HL-60 (cell line): ENCODE measurements around the gene LAMA5.

Experiments used
- POLR2AphosphoS5 ChIP-seq: IDR thresholded peaks from 2 replicates; pipeline ENCODE4 v1.6.1; 2012; ENCODE audit warnings: low read depth
- TF ChIP-seq, protein P1 (sequence below): IDR thresholded peaks from one replicate; pipeline ENCODE4 v1.5.1; 2011; ENCODE audit warnings: low read length, control low read depth, inconsistent platforms; ENCODE audit not compliant: insufficient read depth

DNA sequence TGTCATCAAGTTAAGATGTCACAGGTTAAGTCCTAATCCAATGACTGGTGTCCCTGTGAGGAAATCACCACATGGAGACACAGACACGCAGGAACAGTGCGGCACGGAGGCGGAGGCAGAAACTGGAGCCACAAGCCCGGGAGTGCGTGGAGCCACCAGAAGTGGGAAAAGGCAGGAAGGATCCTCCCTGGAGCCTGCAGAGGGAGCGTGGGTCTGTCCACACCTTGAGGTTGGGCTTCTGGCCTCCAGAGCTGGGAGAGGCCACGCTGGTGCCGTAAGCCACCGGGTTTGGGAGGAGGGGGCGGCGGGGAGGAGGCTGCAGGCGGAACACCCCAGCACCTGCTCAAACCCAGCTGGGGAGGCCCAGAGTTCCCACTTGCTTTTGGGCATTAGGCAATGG lies 36.2 kb upstream of the LAMA5 start:
- TF ChIP-seq, protein P1, sequence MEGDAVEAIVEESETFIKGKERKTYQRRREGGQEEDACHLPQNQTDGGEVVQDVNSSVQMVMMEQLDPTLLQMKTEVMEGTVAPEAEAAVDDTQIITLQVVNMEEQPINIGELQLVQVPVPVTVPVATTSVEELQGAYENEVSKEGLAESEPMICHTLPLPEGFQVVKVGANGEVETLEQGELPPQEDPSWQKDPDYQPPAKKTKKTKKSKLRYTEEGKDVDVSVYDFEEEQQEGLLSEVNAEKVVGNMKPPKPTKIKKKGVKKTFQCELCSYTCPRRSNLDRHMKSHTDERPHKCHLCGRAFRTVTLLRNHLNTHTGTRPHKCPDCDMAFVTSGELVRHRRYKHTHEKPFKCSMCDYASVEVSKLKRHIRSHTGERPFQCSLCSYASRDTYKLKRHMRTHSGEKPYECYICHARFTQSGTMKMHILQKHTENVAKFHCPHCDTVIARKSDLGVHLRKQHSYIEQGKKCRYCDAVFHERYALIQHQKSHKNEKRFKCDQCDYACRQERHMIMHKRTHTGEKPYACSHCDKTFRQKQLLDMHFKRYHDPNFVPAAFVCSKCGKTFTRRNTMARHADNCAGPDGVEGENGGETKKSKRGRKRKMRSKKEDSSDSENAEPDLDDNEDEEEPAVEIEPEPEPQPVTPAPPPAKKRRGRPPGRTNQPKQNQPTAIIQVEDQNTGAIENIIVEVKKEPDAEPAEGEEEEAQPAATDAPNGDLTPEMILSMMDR, result no peak
- TF ChIP-seq POLR2AphosphoS5, result no peak
